Keratinocyte (primary cell): ENCODE measurements around the gene ICAM2. TPM values are rescaled to one million over a fixed set of nuclear protein-coding genes. Genes with fewer than 3 reads are reported as not detected.

Experiments used
- DNase-seq: peaks from one replicate; pipeline ENCODE4 v3.0.0-alpha.2; 2011; ENCODE audit warnings: low read depth, missing footprints, low spot score
- FAIRE-seq: peaks from 2 replicates; lab custom pipeline; 2011; peaks lifted over from hg19 to GRCh38; lab: Jason Lieb, UNC
- H2AFZ ChIP-seq: 2 replicates; pipeline ENCODE4 v1.6.0; 2012; ENCODE audit warnings: low read length, control low read depth, inconsistent platforms; ENCODE audit not compliant: control insufficient read depth
- H3K27ac ChIP-seq: 2 replicates; pipeline ENCODE4 v1.5.1; 2011; ENCODE audit warnings: low read length; ENCODE audit not compliant: control insufficient read depth, insufficient read depth
- H3K27me3 ChIP-seq: 3 replicates; pipeline ENCODE4 v1.6.0; 2011; ENCODE audit warnings: low read length; ENCODE audit not compliant: control insufficient read depth, insufficient read depth; ENCODE audit errors: extremely low read depth
- H3K36me3 ChIP-seq, 2 experiments: 2 replicates in 1 of 2; 3 replicates in 1 of 2; pipeline ENCODE4 v1.5.1; 2011; ENCODE audit warnings: low read length in 2 of 2, mild to moderate bottlenecking in 1 of 2; ENCODE audit not compliant: control insufficient read depth in 2 of 2, insufficient read depth in 2 of 2; ENCODE audit errors: extremely low read depth in 1 of 2
- H3K4me1 ChIP-seq: 3 replicates; pipeline ENCODE4 v1.5.1; 2011; ENCODE audit warnings: low read length; ENCODE audit not compliant: control insufficient read depth, insufficient read depth; ENCODE audit errors: extremely low read depth
- H3K4me2 ChIP-seq: 3 replicates; pipeline ENCODE4 v1.6.0; 2011; ENCODE audit warnings: low read depth, low read length; ENCODE audit not compliant: control insufficient read depth, insufficient read depth; ENCODE audit errors: extremely low read depth
- H3K4me3 ChIP-seq, 3 experiments: fragments of 200-600 bp in 1 of 3; sonication (generic) in 1 of 3; 2 replicates in 2 of 3; 3 replicates in 1 of 3; pipeline ENCODE4 v1.5.1; 2011 to 2016; ENCODE audit warnings: low read length in 3 of 3, mild to moderate bottlenecking in 3 of 3, control low read depth in 2 of 3, inconsistent platforms in 1 of 3, low read depth in 1 of 3, mixed read lengths in 1 of 3, mixed run types in 1 of 3, moderate library complexity in 1 of 3; ENCODE audit not compliant: control insufficient read depth in 2 of 3, insufficient read depth in 2 of 3; ENCODE audit errors: extremely low read depth in 1 of 3
- H3K79me2 ChIP-seq: 2 replicates; pipeline ENCODE4 v1.6.0; 2012; ENCODE audit warnings: low read length; ENCODE audit not compliant: control insufficient read depth, insufficient read depth
- H3K9ac ChIP-seq: 3 replicates; pipeline ENCODE4 v1.6.0; 2011; ENCODE audit warnings: low read length; ENCODE audit not compliant: control insufficient read depth, insufficient read depth; ENCODE audit errors: extremely low read depth
- H3K9me1 ChIP-seq: 3 replicates; pipeline ENCODE4 v1.6.0; 2011; ENCODE audit warnings: low read length; ENCODE audit not compliant: control insufficient read depth, insufficient read depth; ENCODE audit errors: extremely low read depth
- H3K9me3 ChIP-seq: 2 replicates; pipeline ENCODE4 v1.5.1; 2012; ENCODE audit warnings: low read depth, low read length; ENCODE audit not compliant: control insufficient read depth
- H4K20me1 ChIP-seq: 3 replicates; pipeline ENCODE4 v1.6.0; 2011; ENCODE audit warnings: low read length; ENCODE audit not compliant: control insufficient read depth, insufficient read depth; ENCODE audit errors: extremely low read depth
- CTCF ChIP-seq, 3 experiments: IDR thresholded peaks in 1 of 3; conservative IDR thresholded peaks in 1 of 3; optimal IDR thresholded peaks in 1 of 3; 2 replicates in 2 of 3; 3 replicates in 1 of 3; pipeline versions ENCODE3 to v1.5.1; 2011; ENCODE audit warnings: low read length in 3 of 3, mild to moderate bottlenecking in 3 of 3, moderate library complexity in 2 of 3, control low read depth in 1 of 3, inconsistent platforms in 1 of 3; ENCODE audit not compliant: insufficient read depth in 2 of 3; ENCODE audit errors: extremely low read depth in 1 of 3
- EZH2 ChIP-seq: IDR thresholded peaks from one replicate; pipeline ENCODE4 v1.6.1; 2012; ENCODE audit warnings: inconsistent platforms, mild to moderate bottlenecking, low read length, moderate library complexity
- dilution Hi-C: fragments of 300-500 bp; cut with MboI; formaldehyde crosslinking; loops from one replicate; pipeline ENCODE4 v1.7.0; 2020; ENCODE audit warnings: low sequenced_read_pairs; ENCODE audit not compliant: extremely low pct_ligation_motif_present
- polyA plus RNA-seq, 5 experiments: library from polyadenylated mRNA; depleted of rRNA in 3 of 5; stranded (reverse) in 3 of 5; stranded (forward) in 1 of 5; unstranded in 1 of 5; fragments of >200 nt; gene quantifications; 1 replicate in 1 of 5; 2 replicates in 3 of 5; 3 replicates in 1 of 5; pipeline versions ENCODE4 v1.2.1 to v1.2.3, GENCODE V29; 2011 to 2012; ENCODE audit warnings: missing spikeins in 2 of 5, low read depth in 1 of 5, low replicate concordance in 1 of 5

ICAM2 gene
- polyA plus RNA-seq, 1 donor (not counting 4 experiments of a cell fraction or from before 2014, with no cell fraction given) = 0.09 TPM

DNA sequence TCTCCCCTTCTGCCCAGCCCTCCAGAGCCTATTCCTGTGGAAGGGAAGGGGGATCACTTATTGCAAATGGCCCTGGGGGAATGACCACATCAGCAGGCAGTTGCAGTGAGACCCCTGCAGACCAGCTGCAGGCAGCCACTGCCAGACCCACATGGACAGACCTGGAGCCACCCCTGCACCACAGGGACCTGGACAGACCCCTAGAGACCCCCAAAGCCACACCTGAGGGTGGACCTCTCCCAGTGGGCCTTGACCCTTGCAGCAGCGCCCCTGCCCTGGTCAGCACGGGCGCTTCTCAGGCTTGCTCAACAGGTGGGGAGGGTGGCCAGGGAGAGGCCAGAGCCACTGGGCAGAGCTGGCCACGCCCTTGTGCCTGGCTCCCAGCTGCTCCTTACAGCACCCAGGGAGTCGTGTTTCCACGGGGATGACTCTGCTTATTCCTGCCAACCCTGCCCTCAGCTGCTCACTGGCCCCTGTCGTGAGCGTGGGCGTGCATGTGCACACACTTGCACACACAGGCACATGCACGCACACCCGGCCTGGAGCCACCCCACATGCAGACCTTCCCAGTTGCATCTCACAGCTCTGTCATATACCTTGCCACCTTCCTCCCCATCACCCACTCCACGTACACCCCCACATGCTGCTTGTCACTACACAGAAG lies 46.4 kb downstream of the ICAM2 start:
- DNase-seq (peak; percentile 32), FAIRE-seq (no peak)
- no peak overlapping the region for H2AFZ ChIP-seq
- TF ChIP-seq EZH2 = no peak
- no peak for TF ChIP-seq CTCF (optimal IDR thresholded peaks at IDR 0.05 in 1 of 3, IDR thresholded peaks at IDR 0.05 in 1 of 3, conservative IDR thresholded peaks at IDR 0.05 in 1 of 3; ENCODE audit: extremely low read depth in 1 of 3, insufficient read depth in 2 of 3, low read length in 3 of 3)
- peaks cover 19% of the 10 kb centered on the region for H3K4me1 ChIP-seq
- peaks cover 3% of the 10 kb centered on the region for H3K9me1 ChIP-seq
- no peak overlapping the region for H3K27ac ChIP-seq
- H3K4me3 ChIP-seq = no peak overlapping the region
- H3K9me3 ChIP-seq = no peaks in the 10 kb centered on the region
- no peaks in the 10 kb centered on the region for H3K36me3 ChIP-seq
- peaks cover 3% of the 10 kb centered on the region for H3K27me3 ChIP-seq
- H3K4me2 ChIP-seq = peak overlapping the region; percentile 67
- H3K79me2 ChIP-seq = no peaks in the 10 kb centered on the region
- no peaks in the 10 kb centered on the region for H4K20me1 ChIP-seq
- dilution Hi-C loops = no loop called here
- peak overlapping the region; percentile 9 for H3K9ac ChIP-seq

- peaks cover 3% of the 10 kb centered on the region for H3K9me1 ChIP-seq
- TF ChIP-seq CTCF (optimal IDR thresholded peaks at IDR 0.05 in 1 of 3, IDR thresholded peaks at IDR 0.05 in 1 of 3, conservative IDR thresholded peaks at IDR 0.05 in 1 of 3; ENCODE audit: extremely low read depth in 1 of 3, insufficient read depth in 2 of 3, low read length in 3 of 3) (no peak), EZH2 (no peak)
- no peaks in the 10 kb centered on the region for H3K9me3 ChIP-seq
- no peaks in the 10 kb centered on the region for H3K36me3 ChIP-seq
- H3K4me2 ChIP-seq = no peak overlapping the region
- DNase-seq (no peak), FAIRE-seq (no peak)
- peaks cover 19% of the 10 kb centered on the region for H3K4me1 ChIP-seq
- H3K27ac ChIP-seq = no peak overlapping the region
- no peak overlapping the region for H2AFZ ChIP-seq
- no peaks in the 10 kb centered on the region for H4K20me1 ChIP-seq
- dilution Hi-C loops = no loop called here
- H3K9ac ChIP-seq = no peak overlapping the region
- no peaks in the 10 kb centered on the region for H3K79me2 ChIP-seq
- no peak overlapping the region for H3K4me3 ChIP-seq
- peaks cover 3% of the 10 kb centered on the region for H3K27me3 ChIP-seq
Observed at GRCh38 chr17:63973247-63973646, 47.2 kb downstream of the ICAM2 start.
